WERI-Rb-1 (cell line): Measurements from ENCODE around the gene IPMK.
"Not testable (repeated sequence)": the region's sequence is repeated elsewhere in the genome, so short reads cannot be mapped to it uniquely, and the experiment has no call there.

Experiments used
- DNase-seq: peaks from one replicate; pipeline ENCODE4 v3.0.0-alpha.2; 2020
- H3K27ac ChIP-seq: fragments of 250-450 bp; sonication (Bioruptor Pico); 2 replicates; pipeline ENCODE4 v1.5.1; 2020; ENCODE audit warnings: mild to moderate bottlenecking, moderate library complexity
- H3K27me3 ChIP-seq: fragments of 250-450 bp; sonication (Bioruptor Pico); 2 replicates; pipeline ENCODE4 v1.5.1; 2021; ENCODE audit warnings: mild to moderate bottlenecking, low read depth, moderate library complexity; ENCODE audit not compliant: insufficient read depth, severe bottlenecking
- H3K36me3 ChIP-seq: fragments of 250-450 bp; sonication (Bioruptor Pico); 2 replicates; pipeline ENCODE4 v1.5.1; 2020; ENCODE audit warnings: mild to moderate bottlenecking, moderate library complexity
- H3K4me3 ChIP-seq: 2 replicates; pipeline ENCODE4 v1.5.1; 2011; ENCODE audit warnings: low read depth, mild to moderate bottlenecking, control low read depth, low read length
- H3K9me3 ChIP-seq: fragments of 250-450 bp; sonication (Bioruptor Pico); 2 replicates; pipeline ENCODE4 v1.5.1; 2021; ENCODE audit warnings: mild to moderate bottlenecking, moderate library complexity; ENCODE audit not compliant: severe bottlenecking
- CTCF ChIP-seq: IDR thresholded peaks from 2 replicates; pipeline ENCODE4 v1.5.1; 2011; ENCODE audit warnings: low read depth, mild to moderate bottlenecking, control low read depth, inconsistent platforms, low read length

Gene IPMK

GRCh38 chr10:58258977-58259692, 8.6 kb downstream of the IPMK start:
- Histone ChIP-seq H3K36me3 (no peaks in the 10 kb centered on the region), H3K27ac (no peak overlapping the region), H3K4me3 (no peak overlapping the region), H3K9me3 (no peaks in the 10 kb centered on the region), H3K27me3 (no peaks in the 10 kb centered on the region)
- no peak for DNase-seq
- TF ChIP-seq CTCF = no peak

GRCh38 chr10:58256013-58256780, 11.5 kb downstream of the IPMK start:
- not testable (repeated sequence) for H3K27ac ChIP-seq, H3K4me3 ChIP-seq, H3K36me3 ChIP-seq, H3K9me3 ChIP-seq, DNase-seq, H3K27me3 ChIP-seq

GRCh38 chr10:58254644-58255043, 13.1 kb downstream of the IPMK start:
- Histone ChIP-seq H3K36me3 (no peaks in the 10 kb centered on the region), H3K27ac (no peak overlapping the region)

GRCh38 chr10:58253184-58253583, 14.5 kb downstream of the IPMK start:
- Histone ChIP-seq H3K4me3 (no peak overlapping the region), H3K9me3 (no peaks in the 10 kb centered on the region), H3K36me3 (no peaks in the 10 kb centered on the region), H3K27me3 (no peaks in the 10 kb centered on the region), H3K27ac (no peak overlapping the region)
- TF ChIP-seq CTCF = no peak
- DNase-seq = no peak

More at GRCh38 chr10:58254644-58255043, 13.1 kb downstream of the IPMK start:
- no peak for TF ChIP-seq CTCF
- Histone ChIP-seq H3K9me3 (no peaks in the 10 kb centered on the region), H3K27me3 (no peaks in the 10 kb centered on the region), H3K4me3 (no peak overlapping the region)
- DNase-seq = no peak

- not testable (repeated sequence) for H3K9me3 ChIP-seq, H3K36me3 ChIP-seq, H3K4me3 ChIP-seq, H3K27ac ChIP-seq, H3K27me3 ChIP-seq, DNase-seq
Observed at GRCh38 chr10:58244666-58245065, 23.0 kb downstream of the IPMK start.

- H3K27ac ChIP-seq, H3K27me3 ChIP-seq, H3K36me3 ChIP-seq, H3K9me3 ChIP-seq, H3K4me3 ChIP-seq, DNase-seq: not testable (repeated sequence)
Observed at GRCh38 chr10:58244242-58244641, 23.5 kb downstream of the IPMK start.

GRCh38 chr10:58243801-58244200, 23.9 kb downstream of the IPMK start:
- not testable (repeated sequence) for H3K4me3 ChIP-seq, DNase-seq, H3K9me3 ChIP-seq, H3K27me3 ChIP-seq, H3K36me3 ChIP-seq, H3K27ac ChIP-seq
